ENCODE measurements around the gene SLC30A2.

SLC30A2 gene

GRCh38 chr1:26019641-26020315, 26.1 kb downstream of the SLC30A2 start:
- TF ChIP-seq GATA1 (IDR thresholded peaks at IDR 0.05; ENCODE audit: low read depth, low read length) (no peak), POLR2A (IDR thresholded peaks at IDR 0.05; ENCODE audit: low read length) (no peak)
- no peak for DNase-seq

GRCh38 chr1:26017606-26018005, 28.3 kb downstream of the SLC30A2 start:
- no peak for DNase-seq
- no peak for TF ChIP-seq POLR2A (IDR thresholded peaks at IDR 0.05; ENCODE audit: low read length)
- no peak for TF ChIP-seq GATA1 (IDR thresholded peaks at IDR 0.05; ENCODE audit: low read depth, low read length)

DNA sequence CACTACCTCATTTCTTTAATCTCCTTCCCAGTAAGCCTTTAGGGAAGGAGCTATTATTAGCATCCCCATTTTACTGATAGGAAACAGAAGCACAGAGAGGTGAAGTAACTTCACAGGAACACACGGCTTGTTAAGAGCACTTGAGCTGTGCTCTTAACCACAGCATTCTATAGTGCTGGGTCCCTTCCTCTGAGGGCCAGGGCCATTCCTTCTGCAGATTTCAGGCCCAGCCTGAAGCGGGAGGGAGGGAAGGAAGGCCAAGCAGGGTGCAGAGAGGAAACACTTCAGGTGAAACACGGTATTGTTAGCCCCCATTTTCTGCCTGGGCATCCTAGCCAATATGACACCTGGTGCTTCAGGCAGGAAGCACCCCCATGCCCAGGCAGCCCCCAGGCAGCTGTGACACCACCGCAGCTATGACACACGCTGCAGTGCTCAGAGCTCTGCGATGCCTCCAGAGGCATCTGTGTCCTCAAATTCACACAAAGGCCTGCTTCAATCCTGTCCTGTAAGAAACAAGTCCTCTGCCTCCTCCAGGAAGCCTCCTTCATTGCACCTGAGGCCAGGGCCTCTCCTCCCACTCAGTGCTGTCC, 28.9 kb downstream of the SLC30A2 start:
- no peak for DNase-seq
- no peak for TF ChIP-seq POLR2A (IDR thresholded peaks at IDR 0.05; ENCODE audit: low read length)
- no peak for TF ChIP-seq GATA1 (IDR thresholded peaks at IDR 0.05; ENCODE audit: low read depth, low read length)

GRCh38 chr1:26016258-26016952, 29.5 kb downstream of the SLC30A2 start:
- DNase-seq = no peak
- no peak for TF ChIP-seq GATA1 (IDR thresholded peaks at IDR 0.05; ENCODE audit: low read depth, low read length)
- no peak for TF ChIP-seq POLR2A (IDR thresholded peaks at IDR 0.05; ENCODE audit: low read length)

- TF ChIP-seq POLR2A (IDR thresholded peaks at IDR 0.05; ENCODE audit: low read length) (no peak), GATA1 (IDR thresholded peaks at IDR 0.05; ENCODE audit: low read depth, low read length) (no peak)
Measured at GRCh38 chr1:26015358-26015757, 30.6 kb downstream of the SLC30A2 start.

GRCh38 chr1:26014179-26014578, 31.7 kb downstream of the SLC30A2 start:
- no peak for TF ChIP-seq POLR2A (IDR thresholded peaks at IDR 0.05; ENCODE audit: low read length)
- no peak for TF ChIP-seq GATA1 (IDR thresholded peaks at IDR 0.05; ENCODE audit: low read depth, low read length)
- no peak for DNase-seq

More at GRCh38 chr1:26015358-26015757, 30.6 kb downstream of the SLC30A2 start:
- no peak for DNase-seq

DNA sequence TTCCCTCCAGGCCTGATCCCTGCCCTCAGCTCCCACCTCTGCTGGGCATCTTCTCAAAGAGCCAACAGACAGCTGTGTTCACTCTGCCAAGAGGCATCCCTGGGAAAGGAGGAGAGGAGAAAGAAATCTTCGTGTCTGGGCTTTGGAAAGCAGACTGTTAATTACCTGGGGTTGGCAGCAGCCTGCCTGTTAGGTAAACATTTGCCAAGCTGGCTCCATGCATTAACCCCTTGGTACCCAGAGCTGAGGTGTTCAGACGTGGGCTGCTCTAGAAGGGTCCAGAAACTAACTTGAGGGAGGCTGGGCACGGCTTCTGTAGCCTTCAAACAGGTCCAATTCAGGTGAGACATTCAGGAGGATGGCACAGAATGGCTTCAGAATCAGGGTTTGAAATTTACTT, 33.1 kb downstream of the SLC30A2 start:
- TF ChIP-seq POLR2A (IDR thresholded peaks at IDR 0.05; ENCODE audit: low read length) = no peak
- TF ChIP-seq GATA1 (IDR thresholded peaks at IDR 0.05; ENCODE audit: low read depth, low read length) = no peak

DNA sequence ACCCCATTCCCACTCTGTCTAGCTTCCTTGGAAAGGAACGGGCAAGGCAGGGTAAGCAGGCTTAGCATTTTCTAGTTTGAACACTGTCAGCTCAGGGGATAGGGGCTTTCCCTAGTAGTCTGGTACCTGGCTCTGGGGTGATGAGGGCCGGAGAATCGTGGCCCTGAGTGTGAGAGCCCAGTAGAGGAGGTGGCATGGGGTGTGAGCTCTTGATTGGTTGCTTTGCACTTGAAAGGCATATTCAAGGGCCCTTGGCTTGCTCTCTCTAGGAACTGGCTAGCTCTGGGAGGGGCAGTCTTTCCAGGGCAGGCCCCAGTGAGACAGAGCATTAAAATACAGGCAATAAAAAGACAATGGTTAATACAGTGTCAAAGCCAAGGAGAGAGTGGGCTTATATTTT, 35.1 kb downstream of the SLC30A2 start:
- TF ChIP-seq POLR2A (IDR thresholded peaks at IDR 0.05; ENCODE audit: low read length) = no peak
- no peak for TF ChIP-seq GATA1 (IDR thresholded peaks at IDR 0.05; ENCODE audit: low read depth, low read length)

More for the DNA sequence above, 33.1 kb downstream of the SLC30A2 start:
- no peak for DNase-seq

DNA sequence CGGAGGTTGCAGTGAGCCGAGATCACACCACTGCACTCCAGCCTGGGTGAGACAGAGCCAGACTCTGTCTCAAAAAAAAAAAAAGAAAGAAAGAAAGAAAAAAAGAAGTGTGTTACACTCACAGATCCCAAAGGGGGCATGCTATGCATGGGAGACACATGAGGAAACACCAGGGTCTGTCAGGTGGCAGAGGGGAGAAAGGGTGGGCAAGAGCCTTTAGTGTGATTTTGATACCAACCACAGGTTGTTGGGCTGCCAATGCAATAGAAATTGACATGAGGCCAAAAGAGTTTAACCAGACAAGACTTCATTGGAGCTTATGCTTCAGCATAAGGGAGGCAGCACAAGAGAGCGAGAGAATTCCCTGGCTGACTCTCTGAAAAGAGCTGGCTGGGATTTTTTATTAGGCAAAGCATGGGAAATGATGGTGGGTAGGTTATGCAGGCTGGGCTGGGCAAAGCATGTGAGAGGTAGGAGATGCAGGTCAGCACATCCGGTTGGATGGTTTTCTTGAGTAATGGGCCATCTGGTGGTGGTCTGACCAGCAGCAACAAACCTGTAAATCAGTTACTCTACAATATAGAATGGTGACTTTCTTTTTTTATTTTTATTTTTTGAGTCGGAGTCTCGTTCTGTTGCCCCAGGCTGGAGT, 36.0 kb downstream of the SLC30A2 start:
- DNase-seq = peak in 1 of 2 experiments; percentile 11
- TF ChIP-seq GATA1 (IDR thresholded peaks at IDR 0.05; ENCODE audit: low read depth, low read length) (no peak), POLR2A (IDR thresholded peaks at IDR 0.05; ENCODE audit: low read length) (no peak)

More for the DNA sequence above, 35.1 kb downstream of the SLC30A2 start:
- no peak for DNase-seq

- TF ChIP-seq POLR2A (IDR thresholded peaks at IDR 0.05; ENCODE audit: low read length) (no peak), GATA1 (IDR thresholded peaks at IDR 0.05; ENCODE audit: low read depth, low read length) (no peak)
- no peak for DNase-seq
Measured at GRCh38 chr1:26006710-26007109, 39.2 kb downstream of the SLC30A2 start.

- no peak for DNase-seq
- no peak for TF ChIP-seq GATA1 (IDR thresholded peaks at IDR 0.05; ENCODE audit: low read depth, low read length)
- TF ChIP-seq POLR2A (IDR thresholded peaks at IDR 0.05; ENCODE audit: low read length) = no peak
Measured at GRCh38 chr1:26005434-26006105, 40.3 kb downstream of the SLC30A2 start.

- DNase-seq = no peak
- no peak for TF ChIP-seq POLR2A (IDR thresholded peaks at IDR 0.05; ENCODE audit: low read length)
Measured at GRCh38 chr1:26003756-26004155, 42.2 kb downstream of the SLC30A2 start.

DNA sequence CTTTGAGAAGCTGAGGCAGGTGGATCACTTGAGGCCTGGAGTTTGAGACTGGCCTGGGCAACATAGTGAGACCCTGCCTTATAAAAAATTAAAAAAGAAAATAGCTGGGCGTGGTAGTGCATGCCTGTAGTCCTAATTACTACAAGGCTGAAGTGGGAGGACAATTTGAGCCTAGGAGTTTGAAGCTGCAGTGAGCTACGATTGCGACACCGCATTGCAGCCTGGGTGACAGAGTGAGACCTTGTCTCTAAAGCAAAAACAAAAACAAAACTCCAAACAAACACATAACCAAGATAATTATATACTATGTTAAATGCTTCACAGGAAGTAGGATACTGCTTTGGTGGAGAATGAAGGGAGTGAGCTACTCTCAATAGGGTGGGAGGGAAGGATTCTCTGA, 42.7 kb downstream of the SLC30A2 start:
- DNase-seq = no peak
- no peak for TF ChIP-seq POLR2A (IDR thresholded peaks at IDR 0.05; ENCODE audit: low read length)
- no peak for TF ChIP-seq GATA1 (IDR thresholded peaks at IDR 0.05; ENCODE audit: low read depth, low read length)

Measured in erythroblast (primary cell).